NCI-H128 (cell line): ENCODE measurements around the gene HOXD8.

ENCODE experiments used
- DNase-seq: peaks from one replicate; lab custom pipeline; 2025; ENCODE audit not compliant: unreplicated experiment; lab: John Stamatoyannopoulos, UW

The HOXD8 gene

DNA sequence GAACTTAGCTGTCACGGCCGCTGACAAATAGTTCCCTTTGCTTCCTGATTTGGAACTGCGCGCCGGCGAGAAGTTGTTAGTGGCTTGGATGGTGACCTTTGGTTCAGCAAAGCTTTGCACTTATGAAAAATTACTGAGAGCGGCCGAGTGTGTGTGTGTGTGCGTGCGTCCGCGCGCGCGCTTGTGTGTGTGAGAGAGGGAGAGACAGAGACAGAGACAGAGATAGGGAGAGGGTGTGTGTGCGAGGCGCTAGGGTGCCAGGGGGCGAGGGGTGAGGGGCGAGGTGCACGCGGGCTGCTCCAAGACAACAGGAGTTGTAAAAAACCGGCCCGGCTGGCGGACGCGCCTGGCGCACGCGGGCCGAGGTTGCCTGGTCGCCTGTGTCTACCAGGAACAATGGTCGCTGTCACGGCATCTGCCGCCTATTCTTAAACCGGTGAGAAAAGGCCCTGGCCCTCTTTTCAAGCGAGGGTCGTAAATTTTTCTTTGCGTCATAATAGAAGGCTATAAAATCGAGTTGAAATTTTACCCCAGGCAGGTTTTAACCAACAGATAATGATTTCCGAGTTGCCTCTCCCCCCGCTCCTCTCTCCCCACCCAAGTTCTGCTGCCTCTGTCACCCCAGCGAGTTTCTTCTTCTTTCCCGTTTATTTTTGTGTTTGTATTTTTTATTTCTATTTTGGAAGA, 28.1 kb downstream of the HOXD8 start:
- DNase-seq, result peak; percentile 48

DNA sequence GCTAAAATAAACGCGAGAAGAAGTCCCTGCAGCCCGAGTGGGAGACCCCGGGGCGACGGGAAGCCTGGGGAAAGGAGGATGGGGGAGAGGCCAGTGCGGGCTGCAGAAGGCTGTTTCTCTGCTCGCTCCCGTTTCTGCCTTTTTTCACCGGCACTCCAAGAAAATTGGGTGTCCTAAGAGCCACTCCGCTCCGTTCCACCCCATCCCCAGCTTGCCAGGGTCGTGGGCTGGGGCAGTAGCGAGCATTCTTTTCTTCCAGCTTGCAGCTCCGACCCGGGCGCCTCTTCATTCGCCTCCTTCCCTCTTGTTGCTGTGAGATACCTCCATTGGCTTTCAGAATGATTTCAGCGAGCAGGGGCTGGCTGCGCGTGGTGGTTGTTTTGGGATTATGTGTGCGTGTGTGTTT, 28.7 kb downstream of the HOXD8 start:
- no peak for DNase-seq

DNA sequence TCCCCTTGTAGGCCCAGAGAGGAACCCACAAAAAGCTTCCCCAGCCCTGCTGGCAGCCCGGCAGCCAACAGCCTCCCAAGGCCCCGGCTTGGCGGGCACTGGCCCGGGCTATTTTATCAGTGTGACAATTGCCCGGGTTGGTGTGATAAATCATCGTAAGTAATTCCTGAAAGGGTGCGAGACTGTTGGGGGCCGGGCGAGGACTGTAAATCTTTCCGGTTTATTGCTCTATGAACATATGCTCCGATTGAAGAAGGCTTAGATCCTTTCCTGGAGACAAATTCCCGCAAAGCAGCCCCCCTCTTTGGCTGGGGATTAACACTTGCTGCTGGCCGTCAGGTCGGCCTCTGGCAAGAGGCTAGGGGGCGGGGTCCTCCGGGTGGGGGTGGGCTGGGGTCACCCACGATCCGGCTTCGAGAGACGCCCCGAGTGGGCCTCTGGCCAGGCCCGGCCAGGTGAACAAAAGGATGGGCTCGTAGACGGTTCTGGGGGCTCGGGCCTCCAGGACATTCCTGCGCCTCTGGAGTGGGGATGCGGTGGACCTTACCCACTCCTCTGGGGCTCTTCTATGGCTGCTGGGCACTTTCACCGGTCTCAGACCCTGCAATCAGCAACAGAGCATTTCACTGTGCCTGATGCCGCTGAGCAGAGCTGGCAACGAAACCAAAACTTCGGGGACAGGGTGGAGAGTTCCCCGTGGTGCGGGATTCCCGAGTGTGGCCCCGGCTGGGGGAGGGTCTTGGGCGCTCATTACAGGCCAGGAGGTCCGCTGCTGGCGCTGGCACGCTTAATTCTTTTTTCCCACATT, 29.6 kb downstream of the HOXD8 start:
- DNase-seq, result no peak

DNA sequence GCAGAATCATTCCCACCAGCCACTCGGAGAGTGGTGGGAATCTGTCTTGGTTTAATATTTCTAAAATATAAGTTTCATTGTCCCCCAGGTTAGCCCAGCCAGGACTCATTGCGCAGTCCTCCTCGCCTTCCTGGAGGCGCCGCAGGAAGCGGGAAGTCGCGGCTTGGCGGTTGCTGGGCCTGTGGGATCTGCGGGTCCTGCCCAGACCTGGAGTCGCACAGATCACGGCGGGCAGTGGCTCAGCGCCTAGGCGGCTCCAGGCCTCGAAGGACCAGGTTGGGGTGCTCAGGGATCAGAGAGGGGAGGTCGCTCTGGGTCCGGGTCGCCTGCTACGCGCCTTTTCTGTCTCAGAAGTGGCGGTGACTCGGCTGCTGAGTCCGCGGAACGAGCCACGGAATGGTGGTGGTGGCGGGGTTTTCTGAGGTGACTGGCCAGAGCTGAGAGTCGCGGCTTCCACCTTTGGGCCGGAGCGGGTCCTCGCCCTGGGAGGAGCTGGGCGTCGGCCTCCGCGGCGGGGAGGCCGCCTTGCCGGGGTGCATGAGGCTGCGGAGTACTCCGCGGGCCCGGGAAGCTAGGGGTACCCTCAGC, 30.3 kb downstream of the HOXD8 start:
- DNase-seq, result no peak

DNA sequence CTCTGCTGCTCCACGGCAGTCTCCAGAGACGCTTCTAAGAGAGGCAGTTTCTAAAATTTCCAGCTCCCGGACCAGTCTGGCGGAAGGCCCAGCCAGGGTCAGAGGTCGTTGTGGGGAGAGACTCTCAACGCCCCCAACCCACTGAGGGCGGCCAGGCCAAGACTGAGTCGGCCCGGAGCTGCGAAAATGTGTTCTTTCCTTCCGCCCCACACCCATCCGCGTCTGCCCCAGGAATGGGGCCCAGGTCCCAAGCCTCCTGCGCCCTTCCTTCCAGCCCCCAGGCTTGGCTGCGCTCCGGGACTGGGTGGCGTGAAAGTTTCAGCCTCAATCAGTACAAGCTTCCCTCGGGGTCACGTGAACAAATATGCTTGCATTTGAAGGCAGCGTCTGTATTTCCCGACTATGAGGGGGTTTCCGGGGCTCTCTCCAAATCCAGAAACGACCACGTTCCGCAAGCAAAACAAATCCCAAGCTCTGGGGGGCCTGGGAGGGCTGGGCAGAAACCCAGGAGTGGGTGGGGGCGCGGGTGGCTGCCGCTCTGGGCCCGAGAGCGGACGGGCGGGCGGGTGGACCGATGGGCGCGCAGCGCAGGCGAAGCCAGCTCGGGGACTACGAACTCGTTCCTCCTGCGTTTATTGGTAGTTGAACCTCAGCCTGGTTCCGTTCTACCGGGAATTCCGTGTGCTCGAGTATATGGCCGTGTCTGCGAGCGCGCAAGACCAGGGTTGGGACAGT, 30.9 kb downstream of the HOXD8 start:
- DNase-seq, result no peak

DNA sequence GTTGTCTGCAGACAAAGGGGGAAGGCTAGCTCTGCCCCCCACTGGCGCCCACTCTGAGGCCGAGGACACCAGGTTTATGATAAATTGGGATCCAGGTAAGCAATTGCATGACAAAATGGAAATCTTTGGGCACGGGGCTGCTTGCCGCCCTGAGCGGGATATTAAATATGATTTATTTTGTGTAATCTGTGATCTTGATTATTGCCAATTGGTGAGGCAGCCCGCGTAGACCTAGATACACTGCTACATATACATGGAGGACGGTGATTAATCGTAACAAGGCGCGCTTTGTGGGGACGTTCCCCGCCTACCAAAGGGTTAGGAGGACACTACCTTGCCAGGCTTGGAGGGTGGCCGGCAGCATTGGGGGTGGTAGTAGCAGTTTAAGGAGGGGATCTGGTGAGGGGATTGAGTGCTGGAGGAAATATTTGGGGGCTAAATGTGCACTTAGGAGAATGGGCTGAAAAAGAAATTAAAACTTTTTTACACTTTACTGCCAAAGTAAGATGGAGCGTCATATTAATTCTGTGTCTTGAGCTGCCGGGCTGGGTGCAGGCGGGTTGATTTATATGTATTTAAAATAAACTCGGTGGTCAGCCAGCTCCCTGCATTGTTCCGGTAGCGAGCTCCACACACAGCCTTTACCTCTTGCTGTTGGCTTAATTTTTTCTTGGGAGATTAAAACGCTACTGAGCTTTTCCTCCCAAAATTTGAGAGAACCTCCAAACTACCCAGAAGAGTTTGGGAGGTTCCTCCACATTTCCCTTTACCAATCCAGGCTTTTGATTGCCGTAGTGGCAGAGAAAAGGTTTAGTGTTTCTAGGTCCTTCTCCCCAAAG, 31.7 kb downstream of the HOXD8 start:
- DNase-seq, result no peak

DNA sequence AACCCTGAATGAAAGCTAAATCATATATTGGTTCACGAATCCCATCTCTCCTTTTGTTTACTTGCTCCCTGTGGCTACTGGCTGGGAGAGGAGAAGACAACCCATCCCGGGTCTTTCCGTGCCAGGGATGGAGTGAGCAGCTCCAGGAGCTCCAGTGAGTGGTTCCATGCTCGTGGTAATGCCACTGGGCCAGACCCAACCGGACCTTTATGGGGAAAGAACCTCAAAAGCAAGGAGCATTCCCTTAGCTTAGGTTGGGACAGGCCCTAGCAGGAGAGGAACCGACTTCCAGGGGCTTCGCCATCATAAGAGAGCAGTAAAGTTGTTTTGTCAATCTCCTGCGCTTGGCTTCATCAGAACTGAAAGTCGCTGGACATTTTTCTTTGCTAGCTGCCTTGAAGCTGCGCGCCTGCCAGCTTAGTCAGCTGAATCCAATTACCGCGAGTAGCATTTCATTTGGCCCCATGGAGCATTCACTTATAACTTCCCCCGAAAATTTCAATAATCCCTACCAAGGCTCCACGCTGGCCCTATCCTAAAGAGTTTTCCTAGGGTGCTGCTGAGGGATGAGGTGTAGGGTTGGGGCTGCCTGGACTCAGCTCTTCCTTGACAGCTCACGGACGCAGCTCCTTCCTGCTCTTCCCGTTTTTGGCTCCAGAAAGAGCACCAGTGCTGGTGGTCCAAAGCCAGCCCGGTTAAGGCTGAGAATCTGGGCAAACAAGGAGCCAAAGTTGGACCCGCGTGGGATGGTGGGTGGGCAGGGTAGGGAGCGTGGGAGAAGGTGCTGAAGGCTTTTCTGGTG, 32.5 kb downstream of the HOXD8 start:
- DNase-seq, result no peak

DNA sequence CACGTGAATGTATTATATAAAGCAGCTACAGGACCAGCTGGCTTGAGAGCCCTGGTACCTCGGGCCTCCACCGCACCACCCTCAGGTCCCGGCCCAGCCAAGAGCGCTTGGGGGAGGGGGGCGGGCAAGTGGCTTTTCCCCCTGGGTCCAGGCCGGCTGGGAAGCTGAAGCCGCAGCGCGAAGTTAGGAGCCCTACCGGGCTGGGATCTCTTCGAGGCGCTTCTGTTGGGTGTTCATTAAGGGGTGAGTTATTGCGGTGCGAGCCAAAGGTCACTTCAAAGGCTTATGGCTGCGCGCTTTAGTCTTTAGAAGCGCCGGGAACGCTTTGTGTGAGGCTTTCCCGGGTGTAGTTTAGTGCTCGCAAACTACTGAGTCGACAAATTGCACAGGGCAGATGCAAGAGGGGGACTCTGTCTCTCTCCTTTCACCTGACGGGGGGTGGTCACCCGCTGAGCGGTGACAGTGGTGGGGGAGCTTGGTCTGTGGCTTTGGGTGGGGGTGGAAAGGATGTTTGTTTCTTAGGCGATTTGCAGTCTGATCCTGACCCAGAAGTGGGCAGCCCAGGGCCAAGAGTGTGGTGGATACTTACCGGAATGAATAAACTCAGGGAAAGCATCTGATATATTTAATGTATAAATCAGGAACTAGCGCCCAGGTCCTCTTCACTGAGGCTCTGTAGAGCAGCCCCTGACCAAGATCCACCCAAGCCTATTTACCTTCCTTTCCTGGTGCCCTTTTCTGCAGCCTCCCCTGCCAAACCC, 33.6 kb downstream of the HOXD8 start:
- DNase-seq, result no peak

DNA sequence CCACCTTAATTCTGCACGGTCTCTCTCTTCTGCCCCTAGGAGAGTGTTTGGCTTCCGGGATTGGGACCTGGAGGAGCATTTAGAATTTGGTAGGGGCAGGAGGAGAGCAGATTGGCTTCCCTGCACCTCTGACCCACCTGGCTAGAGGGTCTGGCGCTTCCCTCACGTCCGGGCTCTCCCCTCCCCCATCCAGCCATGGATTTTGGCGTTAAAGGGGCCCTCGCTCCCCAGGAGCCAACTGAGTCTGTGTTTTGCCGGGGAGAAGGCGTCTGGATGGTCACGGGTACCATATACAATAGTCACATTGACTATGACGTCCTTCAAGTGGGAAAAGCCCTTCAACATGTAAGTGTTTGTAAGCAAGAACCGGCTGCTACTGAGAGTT, 34.2 kb downstream of the HOXD8 start:
- no peak for DNase-seq

DNA sequence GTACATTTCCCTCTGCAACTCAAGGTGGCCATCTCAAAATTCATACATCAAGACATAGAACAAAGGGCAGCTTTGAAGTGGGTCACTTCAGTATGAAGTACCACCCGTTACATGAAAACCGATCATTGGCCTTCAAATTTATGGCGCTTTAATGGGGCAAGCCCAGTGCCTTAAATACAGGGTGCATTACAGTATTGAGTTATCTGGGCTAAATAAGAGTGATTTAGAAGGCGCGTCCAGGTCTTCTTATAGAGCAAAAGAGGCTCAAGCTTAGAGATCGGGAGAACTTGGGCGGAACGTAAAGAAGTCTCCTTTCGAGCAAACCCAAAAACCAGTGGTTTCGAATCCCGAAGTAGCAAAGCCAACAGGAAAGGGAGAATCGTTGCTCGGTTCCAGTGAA, 34.7 kb downstream of the HOXD8 start:
- no peak for DNase-seq

DNA sequence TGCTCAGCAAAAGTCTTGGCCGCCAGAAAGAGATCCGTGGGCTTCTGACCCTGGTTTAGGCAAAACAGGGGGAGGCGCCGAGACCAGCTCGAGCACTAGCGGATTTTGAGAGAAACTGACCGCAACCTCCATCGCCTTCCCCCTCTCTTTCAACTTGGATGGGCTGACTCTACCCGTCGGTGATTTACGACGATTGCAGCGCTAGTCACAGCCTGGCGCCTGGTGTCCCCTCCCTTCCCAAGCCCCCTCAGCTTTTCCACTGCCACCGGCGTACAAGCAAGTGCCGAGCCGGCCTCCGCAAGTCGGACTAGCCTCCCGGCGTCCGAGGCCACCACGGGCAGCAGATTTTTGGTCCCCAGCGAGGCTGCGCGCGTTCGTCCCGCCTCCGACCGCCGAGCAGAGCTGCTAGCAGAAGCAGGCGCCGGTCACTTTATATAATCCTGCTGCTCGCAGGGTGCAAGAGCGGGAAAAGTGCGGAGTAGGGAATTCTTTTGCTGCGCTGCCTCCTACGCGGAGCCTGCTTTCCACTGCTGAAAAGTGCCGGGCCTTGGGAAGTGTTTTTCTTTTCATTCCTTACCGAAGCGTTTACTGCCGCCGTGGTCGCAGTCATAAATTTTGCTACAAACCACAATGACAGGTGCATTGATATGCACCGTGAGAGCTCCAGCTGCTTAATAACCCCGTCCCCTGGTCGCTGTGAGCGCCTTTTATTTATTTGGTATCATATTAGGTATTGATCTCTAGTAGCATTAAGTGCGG, 35.3 kb downstream of the HOXD8 start:
- no peak for DNase-seq

DNA sequence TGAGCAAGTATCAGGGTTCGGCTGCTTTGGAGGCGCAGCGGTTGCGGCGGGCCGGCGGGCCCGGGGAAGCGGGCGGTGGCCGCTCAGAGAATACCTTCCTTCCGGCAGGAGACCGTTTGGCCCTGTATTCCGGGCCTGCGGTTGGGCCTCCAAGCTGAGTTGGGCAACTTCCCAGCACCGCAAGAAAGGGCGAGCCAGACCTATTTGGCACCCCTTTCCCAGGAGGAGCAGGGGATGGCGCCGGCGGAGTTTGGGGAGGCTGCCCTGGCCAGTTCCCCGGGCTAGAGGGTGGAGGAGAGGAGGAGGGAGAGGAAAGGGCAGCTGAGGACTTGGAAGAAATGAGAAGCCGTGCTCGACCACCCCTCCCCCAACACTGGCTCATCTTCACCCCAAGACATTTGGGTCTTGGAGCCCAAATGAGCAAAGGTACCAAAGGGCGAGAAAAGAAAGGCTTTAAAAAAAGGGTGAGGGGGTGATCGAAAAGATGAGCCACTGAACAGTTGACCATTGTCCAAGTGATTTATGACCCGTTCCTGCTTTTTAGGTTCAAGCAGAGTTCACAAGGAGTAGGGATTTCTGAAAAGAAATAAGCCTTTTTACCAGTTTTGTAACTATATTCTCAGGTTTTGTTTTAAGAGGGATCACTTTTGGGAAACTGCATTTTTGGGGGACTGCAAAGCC, 36.0 kb downstream of the HOXD8 start:
- DNase-seq, result no peak

DNA sequence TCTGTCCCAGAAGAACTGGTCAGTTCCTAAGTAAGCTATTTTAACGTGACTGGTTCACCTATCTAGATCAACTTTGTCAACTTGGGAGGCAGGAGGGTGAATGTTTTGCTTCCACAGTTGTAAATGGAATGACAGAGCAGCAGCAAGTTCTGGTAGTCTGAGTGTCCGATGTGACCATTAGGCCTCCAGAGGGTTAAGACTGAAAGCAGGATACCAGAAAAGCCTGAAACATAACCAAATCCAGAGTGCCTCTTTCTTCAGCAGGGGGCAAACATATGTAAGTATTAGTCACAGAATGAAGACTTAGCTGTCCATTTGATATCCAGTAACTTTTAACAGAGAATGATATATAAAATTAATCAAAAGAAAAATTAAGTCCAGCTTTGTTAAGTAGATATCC, 36.8 kb downstream of the HOXD8 start:
- no peak for DNase-seq

DNA sequence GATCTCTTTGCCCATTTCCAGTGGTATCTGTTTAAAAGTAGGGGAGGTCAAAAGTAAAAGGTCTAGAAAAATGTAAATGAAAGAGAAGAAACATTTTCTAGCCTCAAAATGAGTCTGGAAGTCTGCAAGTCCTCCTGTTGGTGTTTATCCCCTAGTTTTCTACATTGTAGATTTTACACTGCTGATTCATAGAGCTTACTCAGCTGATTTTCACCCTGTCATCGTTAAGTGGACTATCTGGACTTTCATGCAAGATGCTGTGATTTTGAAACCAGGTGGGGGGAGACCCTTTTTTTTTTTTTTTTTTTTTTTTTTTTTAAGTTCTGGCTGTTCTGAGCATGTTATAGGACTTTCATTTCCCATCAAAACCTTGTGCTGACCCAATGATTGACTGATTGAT, 37.9 kb downstream of the HOXD8 start:
- DNase-seq, result no peak

DNA sequence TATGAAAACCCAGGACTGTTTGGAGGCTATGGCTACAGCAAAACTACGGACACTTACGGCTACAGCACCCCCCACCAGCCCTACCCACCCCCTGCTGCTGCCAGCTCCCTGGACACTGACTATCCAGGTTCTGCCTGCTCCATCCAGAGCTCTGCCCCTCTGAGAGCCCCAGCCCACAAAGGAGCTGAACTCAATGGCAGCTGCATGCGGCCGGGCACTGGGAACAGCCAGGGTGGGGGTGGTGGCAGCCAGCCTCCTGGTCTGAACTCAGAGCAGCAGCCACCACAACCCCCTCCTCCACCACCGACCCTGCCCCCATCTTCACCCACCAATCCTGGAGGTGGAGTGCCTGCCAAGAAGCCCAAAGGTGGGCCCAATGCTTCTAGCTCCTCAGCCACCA, 39.7 kb downstream of the HOXD8 start:
- DNase-seq, result no peak

DNA sequence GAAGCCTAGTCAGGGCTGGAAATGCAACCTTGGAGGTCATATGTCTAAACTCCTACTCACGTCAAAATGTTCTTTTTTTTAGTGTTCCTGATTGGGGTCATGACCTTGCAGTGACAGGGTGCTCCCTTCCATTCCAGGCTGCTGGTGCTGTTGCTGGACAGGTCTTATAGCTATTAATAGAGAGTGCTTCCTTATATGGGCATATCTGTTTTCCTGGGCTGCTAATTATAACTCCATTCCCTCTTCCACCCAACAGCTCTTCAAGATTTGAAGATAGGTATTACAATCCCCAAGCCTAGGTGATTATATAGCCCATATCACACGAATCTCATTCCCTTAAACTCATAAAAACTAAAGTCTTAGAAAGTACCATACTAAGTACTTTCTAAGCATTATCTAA, 40.2 kb downstream of the HOXD8 start:
- DNase-seq, result no peak

DNA sequence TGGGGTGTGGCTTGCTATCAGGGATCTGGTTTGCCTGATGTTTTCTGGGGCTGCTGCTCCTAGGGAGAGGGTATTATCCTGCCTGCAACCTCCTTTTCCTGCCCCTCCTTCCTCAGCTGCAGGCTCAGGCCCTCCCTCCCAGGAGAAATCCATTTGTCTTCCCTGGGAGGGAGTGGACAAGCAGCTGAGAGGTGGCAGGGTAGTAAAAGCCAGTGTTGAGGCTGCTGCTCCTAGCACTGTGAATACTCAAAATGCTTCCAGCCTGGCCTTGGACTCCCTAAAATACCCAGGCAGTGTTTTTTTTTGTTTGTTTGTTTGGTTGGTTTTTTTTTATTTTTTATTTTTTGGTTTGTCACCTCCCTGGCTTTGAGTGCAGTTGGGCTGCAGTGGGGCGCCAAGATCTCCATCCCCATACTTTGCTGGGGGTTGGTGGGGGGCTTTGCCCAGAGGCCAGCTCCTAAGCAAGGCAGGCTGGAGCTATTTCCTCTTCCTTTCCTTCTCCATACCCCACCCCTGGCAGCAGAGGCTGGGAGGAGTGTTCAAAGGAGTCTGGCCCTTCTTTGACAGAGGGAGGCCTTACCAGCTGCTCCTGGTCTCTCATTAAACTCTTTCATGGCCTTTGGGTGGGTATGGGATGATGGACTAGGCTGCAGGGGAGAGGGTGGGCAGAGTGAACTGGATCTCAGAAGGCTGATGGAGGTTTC, 41.2 kb downstream of the HOXD8 start:
- no peak for DNase-seq
